Panc1 (cell line): ENCODE data around the gene RRP1.

Experiments
- CTCF ChIP-seq: fragments of 450-650 bp; IDR thresholded peaks from 2 replicates; pipeline ENCODE4 v1.5.1; 2017; ENCODE audit warnings: mild to moderate bottlenecking
- POLR2AphosphoS5 ChIP-seq: IDR thresholded peaks from 2 replicates; pipeline ENCODE4 v1.6.1; 2012; ENCODE audit warnings: mild to moderate bottlenecking, low read depth, low read length, moderate library complexity
- REST ChIP-seq, 2 experiments: IDR thresholded peaks; 2 replicates each; pipeline ENCODE4 v1.6.1; 2011 to 2012; ENCODE audit warnings: low read depth in 2 of 2, control low read depth in 1 of 2, low read length in 1 of 2, mild to moderate bottlenecking in 1 of 2, moderate library complexity in 1 of 2; ENCODE audit not compliant: insufficient read depth in 1 of 2
- SIN3A ChIP-seq: IDR thresholded peaks from 2 replicates; pipeline ENCODE4 v1.6.1; 2012; ENCODE audit warnings: low read depth, mild to moderate bottlenecking, low read length, moderate library complexity, borderline replicate concordance; ENCODE audit not compliant: insufficient read depth
- TCF7L2 ChIP-seq: IDR thresholded peaks from 2 replicates; pipeline ENCODE4 v1.6.1; 2011; ENCODE audit warnings: mild to moderate bottlenecking, low read depth, low read length, inconsistent platforms

- TF ChIP-seq CTCF (no peak), POLR2AphosphoS5 (no peak), TCF7L2 (no peak), REST (IDR thresholded peaks at IDR 0.05; ENCODE audit: insufficient read depth in 1 of 2, low read depth in 2 of 2, low read length in 1 of 2) (no peak), SIN3A (no peak)
Observed at GRCh38 chr21:43778469-43779335, 10.7 kb upstream of the RRP1 start.
